HepG2 (cell line): Measurements from ENCODE around the gene C11orf68. TPM values are rescaled to one million over a fixed set of nuclear protein-coding genes. Genes with fewer than 3 reads are reported as not detected.

Experiments used
- ASH2L ChIP-seq: fragments of 300-600, 200-600 bp; sonication (generic); IDR thresholded peaks from 2 replicates; pipeline ENCODE4 v1.7.0; 2017; ENCODE audit warnings: low read depth, mild to moderate bottlenecking, moderate library complexity, mixed read lengths, low read length; ENCODE audit not compliant: insufficient read length
- CREM ChIP-seq, 2 experiments: sonication (generic) in 1 of 2; formaldehyde crosslinking in 1 of 2; IDR thresholded peaks; 2 replicates each; pipeline versions ENCODE4 v1.4.0 to v1.6.1; 2016 to 2020; ENCODE audit warnings: antibody characterized with exemption in 1 of 2, mild to moderate bottlenecking in 1 of 2, missing genetic modification reagents in 1 of 2
- E2F2 ChIP-seq: sonication (generic); formaldehyde crosslinking; IDR thresholded peaks from 2 replicates; pipeline ENCODE4 v1.4.0; 2020; ENCODE audit warnings: missing genetic modification reagents, borderline replicate concordance
- HES4 ChIP-seq: sonication (generic); formaldehyde crosslinking; IDR thresholded peaks from 2 replicates; pipeline ENCODE4 v1.9.0; 2021; ENCODE audit warnings: mild to moderate bottlenecking, missing genetic modification reagents, borderline replicate concordance
- HIC2 ChIP-seq: sonication (generic); formaldehyde crosslinking; IDR thresholded peaks from 2 replicates; pipeline ENCODE4 v1.9.0; 2022; ENCODE audit warnings: low read depth, missing genetic modification reagents
- HOXA3 ChIP-seq: sonication (generic); formaldehyde crosslinking; IDR thresholded peaks from 2 replicates; pipeline ENCODE4 v1.5.0; 2020; ENCODE audit warnings: missing genetic modification reagents
- MTA1 ChIP-seq: sonication (generic); formaldehyde crosslinking; IDR thresholded peaks from 2 replicates; pipeline ENCODE4 v1.4.0; 2020; ENCODE audit warnings: missing genetic modification reagents, mild to moderate bottlenecking, borderline replicate concordance
- MYC ChIP-seq: sonication (generic); formaldehyde crosslinking; IDR thresholded peaks from 2 replicates; pipeline ENCODE4 v1.9.0; 2021; ENCODE audit warnings: missing genetic modification reagents, borderline replicate concordance
- NFE2 ChIP-seq: sonication (generic); formaldehyde crosslinking; IDR thresholded peaks from 2 replicates; pipeline ENCODE4 v1.4.0; 2020; ENCODE audit warnings: missing genetic modification reagents
- SIN3B ChIP-seq: fragments of 150-350 bp; IDR thresholded peaks from 2 replicates; pipeline ENCODE4 v1.6.1; 2014; ENCODE audit warnings: low read length
- SMARCE1 ChIP-seq: fragments of 450-650 bp; IDR thresholded peaks from 2 replicates; pipeline ENCODE4 v1.6.1; 2017; ENCODE audit warnings: borderline replicate concordance
- SNRNP70 ChIP-seq: fragments of 200-400 bp; formaldehyde crosslinking; IDR thresholded peaks from 2 replicates; pipeline ENCODE4 v1.6.1; 2017; ENCODE audit warnings: mild to moderate bottlenecking, low read depth, low read length, moderate library complexity
- TBL1XR1 ChIP-seq: fragments of 150-350 bp; IDR thresholded peaks from 2 replicates; pipeline ENCODE4 v1.6.1; 2014; ENCODE audit warnings: borderline replicate concordance, low read length; ENCODE audit not compliant: partially characterized antibody
- TCF12 ChIP-seq, 2 experiments: fragments of 450-650 bp in 1 of 2; sonication (generic) in 1 of 2; formaldehyde crosslinking in 1 of 2; IDR thresholded peaks; 2 replicates each; pipeline versions ENCODE4 v1.6.1 to v1.8.0; 2017 to 2022; ENCODE audit warnings: antibody characterized with exemption in 1 of 2, mild to moderate bottlenecking in 1 of 2, missing genetic modification reagents in 1 of 2, moderate library complexity in 1 of 2
- ZNF12 ChIP-seq: sonication (generic); formaldehyde crosslinking; IDR thresholded peaks from 2 replicates; pipeline ENCODE4 v1.5.0; 2020; ENCODE audit warnings: missing genetic modification reagents
- ZNF142 ChIP-seq: sonication (generic); formaldehyde crosslinking; IDR thresholded peaks from 2 replicates; pipeline ENCODE4 v1.4.0; 2020; ENCODE audit warnings: missing genetic modification reagents
- ZNF607 ChIP-seq: sonication (generic); formaldehyde crosslinking; IDR thresholded peaks from 2 replicates; pipeline ENCODE4 v1.5.1; 2020; ENCODE audit warnings: missing genetic modification reagents, mild to moderate bottlenecking, borderline replicate concordance
- ZNF720 ChIP-seq: sonication (generic); formaldehyde crosslinking; IDR thresholded peaks from 2 replicates; pipeline ENCODE4 v1.4.0; 2020; ENCODE audit warnings: missing genetic modification reagents
- ZNF770 ChIP-seq: sonication (generic); formaldehyde crosslinking; IDR thresholded peaks from 2 replicates; pipeline ENCODE4 v1.5.0; 2020; ENCODE audit warnings: mild to moderate bottlenecking, missing genetic modification reagents
- polyA plus RNA-seq, 8 experiments: library from polyadenylated mRNA; depleted of rRNA in 3 of 8; stranded (reverse) in 7 of 8; unstranded in 1 of 8; fragments of >200 nt; fragmentation: Illumina TruSeq in 4 of 8; extraction: Trizol in 4 of 8; gene quantifications; 2 replicates each; pipeline versions ENCODE4 v1.2.1 to v1.2.3, GENCODE V29; 2011 to 2016; ENCODE audit warnings: low read depth in 4 of 8, missing spikeins in 1 of 8, mixed read lengths in 1 of 8; ENCODE audit not compliant: insufficient read depth in 1 of 8
- total RNA-seq, 5 experiments: library from RNA; depleted of rRNA; stranded (reverse); fragments of >200 nt; fragmentation: Illumina TruSeq; extraction: Trizol; gene quantifications; 2 replicates each; pipeline ENCODE4 v1.2.3, GENCODE V29; 2016; ENCODE audit warnings: low read depth in 1 of 5

Gene C11orf68
- total and polyA plus RNA-seq, 2 of the 13 experiments (the other 11 are each of a cell fraction or from before 2014, with no cell fraction given) = 8.4 to 28.3 TPM

GRCh38 chr11:65919141-65919572 lies 295 bp upstream of the C11orf68 start, which contains the start of gene DRAP1 (continued):
- no peak for TF ChIP-seq TCF12 (IDR thresholded peaks at IDR 0.05)
- TF ChIP-seq TCF12 (CRISPR knock-in tag; IDR thresholded peaks at IDR 0.05) = no peak
- TF ChIP-seq HES4 (CRISPR knock-in tag) = peak; percentile 59; the same call in 1 of the 2 replicates
- TF ChIP-seq CREM (IDR thresholded peaks at IDR 0.05) = no peak
- TF ChIP-seq CREM (CRISPR knock-in tag; IDR thresholded peaks at IDR 0.05) = peak; percentile 58; the same call in 1 of the 2 replicates
- TF ChIP-seq MYC = peak; percentile 69
- TF ChIP-seq HOXA3 (CRISPR knock-in tag) = peak; percentile 83; the same call in 1 of the 2 replicates
- peak; percentile 82 for TF ChIP-seq ASH2L
- peak; percentile 57 for TF ChIP-seq TBL1XR1
- no peak for TF ChIP-seq ZNF720 (CRISPR knock-in tag)
- TF ChIP-seq SNRNP70 = no peak
- TF ChIP-seq ZNF12 (CRISPR knock-in tag) = peak; percentile 42; the same call in 1 of the 2 replicates
- TF ChIP-seq E2F2 = no peak
- peak; percentile 73 for TF ChIP-seq ZNF607 (CRISPR knock-in tag)
- TF ChIP-seq SIN3B = peak; percentile 72
- TF ChIP-seq ZNF142 (CRISPR knock-in tag) = peak; percentile 86
- peak; percentile 64 for TF ChIP-seq ZNF770 (CRISPR knock-in tag)
- no peak for TF ChIP-seq SMARCE1
- TF ChIP-seq MTA1 (CRISPR knock-in tag) = no peak; the same call in 1 of the 2 replicates
- TF ChIP-seq NFE2 (CRISPR knock-in tag) = no peak
- TF ChIP-seq HIC2 (CRISPR knock-in tag) = no peak
